OCI-M2 (cell line): ENCODE results near the gene NRF1.

ENCODE experiments used
- DNase-seq: peaks from one replicate; lab custom pipeline; 2025; ENCODE audit not compliant: unreplicated experiment; lab: John Stamatoyannopoulos, UW

Gene NRF1

DNA sequence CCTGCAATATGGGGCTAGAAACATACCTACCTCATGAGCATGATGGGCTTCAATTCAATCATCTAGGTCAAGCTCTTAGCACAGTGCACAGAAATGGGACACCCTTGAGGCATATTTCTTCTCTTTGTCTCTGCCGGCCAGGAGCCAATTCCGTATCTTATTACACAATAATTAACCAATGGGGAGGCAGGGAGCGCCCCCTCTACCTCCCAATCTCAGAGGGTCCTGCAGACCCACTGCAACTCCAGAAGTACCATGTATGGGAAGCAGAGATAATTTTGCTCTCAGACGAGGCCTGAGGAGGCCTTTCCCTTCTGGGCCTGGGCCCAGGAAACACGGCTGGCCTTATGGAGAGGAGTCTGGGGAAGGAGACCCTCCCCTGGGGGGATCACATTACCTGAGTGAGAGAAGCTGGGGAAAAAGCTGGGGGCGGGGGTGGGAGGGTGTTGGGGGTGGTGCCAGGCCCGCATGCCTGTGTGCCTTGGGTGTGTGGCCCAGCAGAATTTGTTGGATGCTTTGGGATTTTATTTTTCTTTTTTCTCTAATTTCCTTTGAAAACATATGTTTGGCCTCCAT lies 185.8 kb downstream of the NRF1 start:
- no peak for DNase-seq

DNA sequence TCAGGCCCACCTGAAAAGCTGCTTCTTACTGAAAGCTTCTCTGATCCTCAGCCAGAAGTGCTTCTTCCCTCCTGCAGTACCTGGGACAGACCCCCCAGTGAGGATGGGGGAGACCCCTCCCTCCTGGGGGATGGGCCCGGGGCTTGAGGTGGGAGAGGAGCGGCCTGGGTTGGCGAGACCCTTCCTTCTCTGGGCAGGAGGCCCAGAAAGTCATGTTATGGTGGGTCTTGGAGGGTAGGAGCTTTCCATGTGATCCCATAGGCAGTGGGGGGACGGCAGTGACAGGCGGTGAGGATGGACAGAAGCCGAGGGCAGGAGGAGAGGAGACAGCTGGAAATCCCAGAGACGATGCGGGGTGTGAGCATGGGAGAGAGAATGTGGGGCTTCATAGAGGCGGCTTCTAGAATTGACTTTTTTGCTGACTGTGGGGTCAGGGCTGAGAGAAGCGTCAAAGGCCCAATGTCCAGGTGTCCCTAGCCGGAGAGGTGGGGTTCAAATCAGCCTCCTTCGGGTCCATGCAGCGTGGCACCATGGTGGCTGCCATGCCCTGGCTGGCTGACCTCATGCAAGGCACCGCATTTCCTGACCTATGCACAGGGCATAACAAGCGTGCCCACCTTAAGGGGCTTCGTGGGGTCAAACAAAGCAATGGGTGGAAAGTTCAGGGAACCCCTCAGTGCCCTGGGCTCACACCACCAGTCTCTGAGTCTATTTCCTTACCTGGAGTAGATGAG lies 187.3 kb downstream of the NRF1 start:
- DNase-seq = no peak

DNA sequence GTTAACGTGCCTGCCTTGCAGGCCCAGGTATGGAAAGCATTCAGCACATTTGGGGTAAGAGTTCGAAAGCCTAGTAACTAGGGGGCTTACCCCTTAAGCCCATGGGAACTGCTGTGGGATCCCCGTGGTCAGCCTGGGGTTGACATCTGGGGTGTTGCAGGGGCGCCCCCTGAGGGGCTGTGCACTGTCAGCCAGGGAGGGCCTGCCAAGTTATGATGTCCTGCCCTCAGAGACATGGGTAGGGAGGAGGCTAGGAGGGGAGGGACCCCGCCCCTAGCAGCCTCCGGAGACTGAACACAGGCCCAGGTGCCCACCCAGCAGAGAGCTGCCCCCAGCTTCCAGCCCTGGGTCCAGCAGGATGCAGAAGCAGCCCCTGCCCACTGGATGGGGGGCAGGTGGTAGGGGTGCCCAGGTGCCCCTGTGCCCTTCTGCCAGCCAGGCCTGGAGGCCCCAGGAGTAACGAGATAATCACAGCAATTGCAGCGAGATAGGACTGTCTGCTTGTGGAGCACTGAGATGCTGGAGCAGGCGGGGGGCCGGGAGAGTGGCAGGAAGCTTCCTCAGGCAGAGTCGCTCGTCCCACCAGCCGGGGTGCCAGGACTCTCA lies 187.9 kb downstream of the NRF1 start:
- no peak for DNase-seq

DNA sequence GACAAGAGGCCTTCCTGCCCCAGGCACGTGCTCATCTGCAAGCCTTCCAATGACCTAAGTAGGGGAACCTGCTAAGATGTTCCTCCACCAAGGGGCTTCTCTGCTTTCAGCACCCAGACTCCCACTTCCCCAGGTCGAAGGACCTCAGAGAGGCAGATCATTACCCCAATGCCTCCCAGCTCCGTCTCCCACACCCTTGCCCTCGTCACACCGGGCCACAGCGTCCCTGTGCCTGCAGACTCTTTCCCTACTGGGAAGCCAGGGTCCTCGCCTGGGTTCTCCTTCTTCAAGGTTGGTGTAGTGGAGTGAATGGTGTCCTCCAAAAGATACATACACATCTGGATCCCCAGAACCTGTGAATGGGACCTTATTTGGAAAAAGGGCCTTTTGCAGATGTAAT lies 189.4 kb downstream of the NRF1 start:
- DNase-seq = no peak

DNA sequence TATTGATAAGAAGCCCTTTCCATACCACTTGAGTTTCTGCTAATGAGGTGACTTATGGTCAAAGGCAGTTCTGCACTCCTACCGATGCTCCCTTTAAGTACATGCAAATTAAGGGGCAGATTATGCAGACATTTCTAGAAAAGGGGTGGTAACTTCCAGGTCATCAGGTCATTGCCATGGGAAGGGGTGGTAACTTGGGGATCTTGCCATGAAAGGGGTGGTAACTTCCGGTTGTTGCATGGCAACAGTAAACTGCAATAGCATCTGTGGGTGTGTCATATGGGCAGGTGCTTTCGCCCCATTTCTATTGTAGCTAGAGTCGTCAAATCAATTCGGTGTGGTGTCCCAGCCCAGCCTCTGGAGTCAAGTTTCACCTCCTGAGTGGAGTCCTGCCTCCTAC lies 190.4 kb downstream of the NRF1 start:
- DNase-seq = no peak

DNA sequence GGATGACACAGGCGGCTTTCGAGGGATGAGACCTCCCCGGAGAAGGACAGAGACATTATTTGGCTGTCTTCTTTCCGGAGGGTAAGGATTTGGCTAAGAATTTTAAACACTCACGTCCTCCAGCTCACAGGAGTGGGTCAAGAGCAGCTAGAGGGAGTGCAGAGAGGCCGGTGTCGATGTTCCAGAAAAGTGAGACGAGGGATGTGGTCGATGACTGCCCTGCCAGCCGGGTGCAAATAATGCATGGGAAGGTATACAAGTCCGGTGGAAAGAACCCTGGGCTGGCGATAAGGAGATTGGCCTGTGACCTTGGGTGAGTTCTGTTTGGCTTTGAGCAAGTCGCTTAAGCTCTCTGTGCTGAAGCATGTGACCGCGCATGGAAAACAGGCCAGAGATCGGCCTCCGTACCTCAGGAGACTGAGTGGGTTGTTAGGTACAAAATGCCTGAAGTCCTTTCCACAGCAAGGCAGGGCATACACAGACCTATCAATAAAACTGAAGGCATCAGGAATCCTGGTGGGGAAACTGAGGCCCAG lies 192.1 kb downstream of the NRF1 start:
- no peak for DNase-seq

DNA sequence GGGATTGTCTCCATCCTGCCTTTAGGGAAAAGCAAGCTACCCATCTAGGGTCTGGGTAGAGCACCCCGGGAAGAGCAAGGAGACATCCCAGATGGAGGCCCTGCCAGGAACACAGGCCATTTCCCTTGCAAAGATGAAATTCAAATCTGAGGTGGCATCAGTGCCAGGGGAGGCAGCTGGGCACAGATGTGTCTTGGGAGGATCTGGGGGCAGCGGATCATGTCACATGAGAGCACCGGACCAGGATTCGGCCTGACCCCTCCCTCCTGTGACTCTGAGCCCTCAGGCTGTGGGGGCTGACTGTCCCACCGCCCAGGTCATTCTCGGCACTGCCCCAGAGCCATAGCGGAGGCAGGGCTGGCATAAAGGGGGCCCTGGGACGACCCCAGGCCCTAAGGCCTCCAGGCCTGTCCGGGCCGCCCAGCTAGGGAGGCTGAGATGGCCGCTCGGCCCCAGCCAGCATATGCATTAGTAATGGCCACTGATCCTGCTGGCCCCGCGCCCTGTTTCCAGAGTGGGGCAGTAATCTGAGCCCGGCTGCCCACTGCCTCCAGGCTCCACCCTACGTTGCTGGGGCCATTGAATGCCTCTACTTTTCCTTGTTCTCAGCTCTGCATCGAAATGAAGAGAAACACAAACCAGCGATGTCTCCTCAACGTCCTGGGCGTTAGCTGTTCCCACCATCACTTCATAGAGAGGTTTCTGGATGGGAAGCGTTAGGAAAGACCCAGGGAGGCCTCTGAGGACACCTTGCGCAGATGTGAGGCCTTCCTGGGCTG lies 192.8 kb downstream of the NRF1 start:
- DNase-seq = no peak

DNA sequence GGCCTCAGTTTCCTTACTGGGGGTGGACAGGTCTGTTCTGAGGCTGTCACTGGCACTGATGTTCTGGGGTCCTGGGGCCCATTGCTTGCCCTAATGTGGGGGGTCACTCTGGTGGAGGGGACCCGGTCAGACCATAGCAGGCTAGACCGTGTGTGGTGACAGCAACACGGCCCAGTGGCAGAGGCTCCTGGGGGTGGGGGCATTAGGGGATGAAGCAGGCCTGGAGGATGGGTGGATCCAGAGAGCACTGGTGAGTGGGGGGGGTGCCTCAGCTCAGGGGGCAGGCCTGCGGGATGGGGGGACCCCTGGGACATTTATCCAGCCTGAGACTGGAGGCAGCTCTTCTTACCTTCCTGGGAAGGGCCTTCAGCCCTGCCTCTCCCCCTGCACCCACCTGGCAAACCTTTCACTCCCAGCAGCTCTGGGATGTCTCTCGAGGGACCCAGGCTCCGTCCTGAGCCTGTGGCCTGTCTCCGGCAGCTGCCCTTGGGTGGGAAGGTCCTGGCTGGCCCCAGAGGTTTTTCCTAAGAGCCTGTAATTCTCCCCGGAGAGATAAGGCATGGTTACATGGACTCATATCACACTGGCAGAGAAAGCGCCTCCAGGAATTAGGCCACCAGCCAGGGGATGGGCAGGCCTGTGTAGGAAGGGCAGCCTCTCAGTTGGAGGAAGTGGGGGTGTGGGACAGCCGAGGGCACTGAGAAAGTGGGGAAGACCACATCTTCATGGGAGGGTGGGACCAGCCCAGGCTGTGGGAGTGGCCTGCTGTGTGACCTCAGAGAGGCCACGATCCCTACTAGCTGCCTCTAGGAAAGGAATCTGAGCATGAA lies 193.6 kb downstream of the NRF1 start:
- DNase-seq = no peak
